HCT116 (cell line): Measurements from ENCODE around the gene SGPP2. TPM values are rescaled to one million over a fixed set of nuclear protein-coding genes. Genes with fewer than 3 reads are reported as not detected.

Experiments used
- ATAC-seq: fragments of 200-7000 bp; cut with Tn5 transposase; 2 replicates; pipeline ENCODE4 v1.9.1; 2020; ENCODE audit warnings: mild to moderate bottlenecking, moderate library complexity
- BruUV-seq: library from RNA; stranded (reverse); fragments of 400-500 nt; replicated peaks from 2 replicates; lab custom pipeline; 2021; lab: Mats Ljungman, UMichigan
- CTCF ChIA-PET: fragments of 300-600 bp; sonication (Branson Sonifier 250); formaldehyde crosslinking; loops from one replicate; lab custom pipeline; 2021; ENCODE audit warnings: antibody characterized with exemption; lab: Charles Lee
- POLR2A ChIA-PET: fragments of 300-600, 350-600 bp; sonication (Branson Sonifier 250); formaldehyde crosslinking; loops from one replicate; lab custom pipeline; 2021; ENCODE audit warnings: antibody characterized with exemption; lab: Charles Lee
- RAD21 ChIA-PET, 2 experiments: fragments of 300-600 bp; sonication (Branson Sonifier 250); formaldehyde crosslinking; loops; one replicate each; lab custom pipeline; 2023; ENCODE audit warnings: low total read pairs in 2 of 2; ENCODE audit not compliant: uncharacterized antibody in 2 of 2, unreplicated experiment in 2 of 2, low non-redundant PET in 1 of 2; lab: Charles Lee
- DNase-seq: peaks from one replicate; pipeline ENCODE4 v3.0.0-alpha.2; 2010; ENCODE audit warnings: low read depth, low spot score
- H2AFZ ChIP-seq: fragments of 200-600 bp; shearing (Covaris generic), sonication (generic); 2 replicates; pipeline ENCODE4 v1.6.1; 2017; ENCODE audit warnings: low read depth, mixed run types, mixed read lengths, antibody characterized with exemption, low read length; ENCODE audit not compliant: poor library complexity, severe bottlenecking
- H3K27ac ChIP-seq: 2 replicates; pipeline ENCODE4 v1.5.1; 2012; ENCODE audit warnings: low read depth, low read length
- H3K27me3 ChIP-seq: fragments of 200-600 bp; sonication (generic); 2 replicates; pipeline ENCODE4 v1.6.1; 2016; ENCODE audit warnings: mixed run types, low read length, mixed read lengths; ENCODE audit not compliant: insufficient read depth
- H3K36me3 ChIP-seq, 2 experiments: fragments of 200-500 bp in 1 of 2; fragments of 200-600 bp in 1 of 2; sonication (Bioruptor generic) in 1 of 2; sonication (generic) in 1 of 2; 2 replicates each; pipeline versions ENCODE4 v1.5.1 to v1.6.1; 2014 to 2016; ENCODE audit warnings: low read length in 2 of 2, inconsistent platforms in 1 of 2, mixed read lengths in 1 of 2, mixed run types in 1 of 2; ENCODE audit not compliant: insufficient read depth in 2 of 2, control insufficient read depth in 1 of 2
- H3K4me1 ChIP-seq, 2 experiments: fragments of 200-600 bp in 1 of 2; sonication (generic) in 1 of 2; 2 replicates each; pipeline versions ENCODE4 v1.5.1 to v1.6.1; 2012 to 2017; ENCODE audit warnings: low read length in 2 of 2, inconsistent platforms in 1 of 2, mild to moderate bottlenecking in 1 of 2, mixed read lengths in 1 of 2, mixed run types in 1 of 2, moderate library complexity in 1 of 2; ENCODE audit not compliant: insufficient read depth in 2 of 2, control insufficient read depth in 1 of 2
- H3K4me2 ChIP-seq: fragments of 200-600 bp; sonication (generic); 2 replicates; pipeline ENCODE4 v1.6.1; 2017; ENCODE audit warnings: mixed run types, low read length, mixed read lengths
- H3K4me3 ChIP-seq, 2 experiments: fragments of 200-600 bp in 1 of 2; sonication (generic) in 1 of 2; replicated peaks in 1 of 2; 2 replicates each; pipeline ENCODE4 v1.5.1; 2011 to 2016; ENCODE audit warnings: low read length in 2 of 2, control low read depth in 1 of 2, low read depth in 1 of 2, mild to moderate bottlenecking in 1 of 2, mixed read lengths in 1 of 2, mixed run types in 1 of 2
- H3K79me2 ChIP-seq: fragments of 200-600 bp; sonication (generic); 2 replicates; pipeline ENCODE4 v1.6.1; 2017; ENCODE audit warnings: mild to moderate bottlenecking, mixed run types, low read length, moderate library complexity, mixed read lengths; ENCODE audit not compliant: insufficient read depth
- H3K9ac ChIP-seq: fragments of 200-600 bp; sonication (generic); 2 replicates; pipeline ENCODE4 v1.6.1; 2016; ENCODE audit warnings: low read length, mixed read lengths
- H3K9me2 ChIP-seq: fragments of 200-600 bp; sonication (generic), shearing (Covaris generic); 2 replicates; pipeline ENCODE4 v1.6.1; 2017; ENCODE audit warnings: mixed run types, mild to moderate bottlenecking, moderate library complexity; ENCODE audit not compliant: insufficient read depth
- H3K9me3 ChIP-seq, 2 experiments: fragments of 200-500 bp in 1 of 2; fragments of 200-600 bp in 1 of 2; sonication (Bioruptor generic) in 1 of 2; sonication (generic) in 1 of 2; 2 replicates each; pipeline ENCODE4 v1.6.1; 2014 to 2017; ENCODE audit warnings: low read length in 2 of 2, mixed read lengths in 2 of 2, inconsistent platforms in 1 of 2, low read depth in 1 of 2, mild to moderate bottlenecking in 1 of 2, mixed run types in 1 of 2, moderate library complexity in 1 of 2; ENCODE audit not compliant: control insufficient read depth in 1 of 2, insufficient read depth in 1 of 2
- H4K20me1 ChIP-seq: fragments of 200-600 bp; sonication (generic), shearing (Covaris generic); 2 replicates; pipeline ENCODE4 v1.6.1; 2017; ENCODE audit warnings: mixed run types, mild to moderate bottlenecking, moderate library complexity; ENCODE audit not compliant: insufficient read depth
- ELF1 ChIP-seq: IDR thresholded peaks from 2 replicates; pipeline ENCODE4 v1.6.1; 2012; ENCODE audit warnings: low read depth, borderline replicate concordance
- EZH2 ChIP-seq: fragments of 200-600 bp; sonication (generic); IDR thresholded peaks from 2 replicates; pipeline ENCODE4 v1.6.1; 2017; ENCODE audit warnings: antibody characterized with exemption, mixed run types
- POLR2AphosphoS5 ChIP-seq: IDR thresholded peaks from 2 replicates; pipeline ENCODE4 v1.6.1; 2011; ENCODE audit warnings: mild to moderate bottlenecking, low read depth, low read length, moderate library complexity
- SP1 ChIP-seq: IDR thresholded peaks from 2 replicates; pipeline ENCODE4 v1.6.1; 2012; ENCODE audit warnings: low read depth
- SRF ChIP-seq: IDR thresholded peaks from 2 replicates; pipeline ENCODE4 v1.6.1; 2012; ENCODE audit warnings: low read depth
- TCF7L2 ChIP-seq: IDR thresholded peaks from 2 replicates; pipeline ENCODE4 v1.7.0; 2011; ENCODE audit warnings: borderline replicate concordance, inconsistent platforms; ENCODE audit not compliant: insufficient read depth, insufficient read length; ENCODE audit errors: extremely low read depth
- YY1 ChIP-seq: IDR thresholded peaks from 2 replicates; pipeline ENCODE4 v1.6.1; 2011; ENCODE audit warnings: low read length, low read depth, moderate library complexity, mild to moderate bottlenecking; ENCODE audit not compliant: insufficient replicate concordance; ENCODE audit errors: extremely low read depth
- ZNF274 ChIP-seq: fragments of 200-500 bp; sonication (Bioruptor generic); IDR thresholded peaks from 2 replicates; pipeline ENCODE4 v1.6.1; 2014; ENCODE audit warnings: mild to moderate bottlenecking, low read depth, low read length, inconsistent platforms
- intact Hi-C: fragments of 100-400 bp; cut with micrococcal nuclease; formaldehyde crosslinking; loops from 2 replicates; pipeline ENCODE4 v1.10.0; 2022
- total RNA-seq: library from RNA; stranded (reverse); gene quantifications from one replicate; pipeline ENCODE4 v1.2.1, GENCODE V29; 2021; ENCODE audit not compliant: unreplicated experiment
- TF ChIP-seq, protein P1 (sequence below): IDR thresholded peaks from 2 replicates; pipeline ENCODE4 v1.6.1; 2012
- TF ChIP-seq, protein P2 (sequence below): IDR thresholded peaks from 2 replicates; pipeline ENCODE4 v1.6.1; 2012
- TF ChIP-seq, protein P3 (sequence below): IDR thresholded peaks from 2 replicates; pipeline ENCODE4 v1.6.1; 2011; ENCODE audit warnings: mild to moderate bottlenecking, low read length, moderate library complexity; ENCODE audit not compliant: insufficient replicate concordance; ENCODE audit errors: extremely low read depth
- TF ChIP-seq, protein P4 (sequence below), 3 experiments: fragments of 200-600 bp in 1 of 3; sonication (generic) in 1 of 3; IDR thresholded peaks in 2 of 3; conservative IDR thresholded peaks in 1 of 3; 2 replicates each; pipeline ENCODE4 v1.5.1; 2012 to 2017; ENCODE audit warnings: low read depth in 2 of 3, low read length in 2 of 3, antibody characterized with exemption in 1 of 3, borderline replicate concordance in 1 of 3, control low read depth in 1 of 3, mild to moderate bottlenecking in 1 of 3, mixed read lengths in 1 of 3, mixed run types in 1 of 3, moderate library complexity in 1 of 3; ENCODE audit not compliant: insufficient read depth in 1 of 3

The SGPP2 gene
- total RNA-seq, 1 experiment from 2014 or later, result 1.6 TPM

DNA sequence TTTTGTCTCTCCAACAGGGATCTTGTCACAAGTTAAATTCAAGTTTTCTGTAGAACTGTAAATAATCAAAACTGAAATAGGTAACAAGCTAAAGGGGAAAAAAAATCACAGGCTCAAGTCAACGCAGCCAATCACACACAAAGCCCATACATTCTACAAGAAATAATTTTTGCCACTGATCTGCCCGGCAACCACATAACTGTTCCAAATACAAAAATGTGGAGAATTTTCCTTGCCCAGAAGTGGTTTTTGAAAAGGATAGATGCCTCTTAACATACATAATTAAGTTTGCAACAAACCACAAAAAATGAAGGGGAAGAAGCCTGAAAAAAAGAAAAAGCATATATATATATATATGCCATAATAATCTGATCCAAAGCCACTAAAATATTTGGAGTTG, 171.2 kb downstream of the SGPP2 start:
- no peaks in the 10 kb centered on the region for H3K4me1 ChIP-seq
- H3K27me3 ChIP-seq, result no peaks in the 10 kb centered on the region
- no peak for TF ChIP-seq TCF7L2
- TF ChIP-seq, protein P1, sequence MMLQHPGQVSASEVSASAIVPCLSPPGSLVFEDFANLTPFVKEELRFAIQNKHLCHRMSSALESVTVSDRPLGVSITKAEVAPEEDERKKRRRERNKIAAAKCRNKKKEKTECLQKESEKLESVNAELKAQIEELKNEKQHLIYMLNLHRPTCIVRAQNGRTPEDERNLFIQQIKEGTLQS, result no peak
- no peak for TF ChIP-seq SRF
- TF ChIP-seq POLR2AphosphoS5, result no peak
- DNase-seq (no peak), ATAC-seq (no peak)
- ChIA-PET CTCF (no interaction called here), RAD21 (interaction anchor here in 1 of 2 experiments (0.6 kb wide), 1 partner anchor 277 kb away, joined by 3 read pairs; no protein-coding TSS in a partner anchor), POLR2A (no interaction called here)
- no peak overlapping the region for H3K4me3 ChIP-seq
- H3K9ac ChIP-seq, result no peak overlapping the region
- BruUV-seq, result no TSS peak
- no peak overlapping the region for H3K27ac ChIP-seq
- intact Hi-C loops, result no loop called here
- H3K9me3 ChIP-seq, result no peaks in the 10 kb centered on the region
- no peak overlapping the region for H3K4me2 ChIP-seq
- H2AFZ ChIP-seq, result no peak overlapping the region
- H4K20me1 ChIP-seq, result no peaks in the 10 kb centered on the region; the same call in 1 of the 2 replicates
- H3K36me3 ChIP-seq, result peaks cover 14 to 49% of the 10 kb centered on the region in 2 experiments
- H3K9me2 ChIP-seq, result no peaks in the 10 kb centered on the region
- H3K79me2 ChIP-seq, result peaks cover 41% of the 10 kb centered on the region

DNA sequence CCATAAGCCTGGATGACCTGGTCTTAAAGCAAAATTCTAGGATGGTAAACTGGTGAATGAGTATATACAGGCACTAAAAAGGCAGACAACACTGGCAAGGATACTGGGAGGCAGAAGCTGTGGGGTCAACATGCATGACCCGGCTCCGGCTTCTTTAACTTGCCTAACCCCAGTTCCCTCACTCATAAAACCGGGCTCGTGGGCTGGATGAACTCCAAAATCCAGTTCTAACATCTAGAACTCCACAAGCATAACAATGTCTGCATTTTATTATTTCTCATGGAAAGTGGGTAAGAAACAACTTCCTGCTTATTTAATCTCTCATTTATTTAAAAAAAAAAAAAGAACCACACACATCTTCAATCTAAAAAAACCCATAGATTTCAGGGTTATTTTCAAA, 174.3 kb downstream of the SGPP2 start:
- DNase-seq (no peak), ATAC-seq (no peak)
- H3K4me1 ChIP-seq, result no peaks in the 10 kb centered on the region
- BruUV-seq, result no TSS peak
- no peaks in the 10 kb centered on the region for H3K9me3 ChIP-seq
- TF ChIP-seq POLR2AphosphoS5, result no peak
- TF ChIP-seq, protein P2, sequence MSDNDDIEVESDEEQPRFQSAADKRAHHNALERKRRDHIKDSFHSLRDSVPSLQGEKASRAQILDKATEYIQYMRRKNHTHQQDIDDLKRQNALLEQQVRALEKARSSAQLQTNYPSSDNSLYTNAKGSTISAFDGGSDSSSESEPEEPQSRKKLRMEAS, result no peak
- TF ChIP-seq ELF1, result no peak
- no peak for TF ChIP-seq ZNF274
- TF ChIP-seq, protein P3, sequence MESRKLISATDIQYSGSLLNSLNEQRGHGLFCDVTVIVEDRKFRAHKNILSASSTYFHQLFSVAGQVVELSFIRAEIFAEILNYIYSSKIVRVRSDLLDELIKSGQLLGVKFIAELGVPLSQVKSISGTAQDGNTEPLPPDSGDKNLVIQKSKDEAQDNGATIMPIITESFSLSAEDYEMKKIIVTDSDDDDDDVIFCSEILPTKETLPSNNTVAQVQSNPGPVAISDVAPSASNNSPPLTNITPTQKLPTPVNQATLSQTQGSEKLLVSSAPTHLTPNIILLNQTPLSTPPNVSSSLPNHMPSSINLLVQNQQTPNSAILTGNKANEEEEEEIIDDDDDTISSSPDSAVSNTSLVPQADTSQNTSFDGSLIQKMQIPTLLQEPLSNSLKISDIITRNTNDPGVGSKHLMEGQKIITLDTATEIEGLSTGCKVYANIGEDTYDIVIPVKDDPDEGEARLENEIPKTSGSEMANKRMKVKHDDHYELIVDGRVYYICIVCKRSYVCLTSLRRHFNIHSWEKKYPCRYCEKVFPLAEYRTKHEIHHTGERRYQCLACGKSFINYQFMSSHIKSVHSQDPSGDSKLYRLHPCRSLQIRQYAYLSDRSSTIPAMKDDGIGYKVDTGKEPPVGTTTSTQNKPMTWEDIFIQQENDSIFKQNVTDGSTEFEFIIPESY, result no peak
- no peak for TF ChIP-seq EZH2
- TF ChIP-seq SRF, result no peak
- TF ChIP-seq, protein P4, sequence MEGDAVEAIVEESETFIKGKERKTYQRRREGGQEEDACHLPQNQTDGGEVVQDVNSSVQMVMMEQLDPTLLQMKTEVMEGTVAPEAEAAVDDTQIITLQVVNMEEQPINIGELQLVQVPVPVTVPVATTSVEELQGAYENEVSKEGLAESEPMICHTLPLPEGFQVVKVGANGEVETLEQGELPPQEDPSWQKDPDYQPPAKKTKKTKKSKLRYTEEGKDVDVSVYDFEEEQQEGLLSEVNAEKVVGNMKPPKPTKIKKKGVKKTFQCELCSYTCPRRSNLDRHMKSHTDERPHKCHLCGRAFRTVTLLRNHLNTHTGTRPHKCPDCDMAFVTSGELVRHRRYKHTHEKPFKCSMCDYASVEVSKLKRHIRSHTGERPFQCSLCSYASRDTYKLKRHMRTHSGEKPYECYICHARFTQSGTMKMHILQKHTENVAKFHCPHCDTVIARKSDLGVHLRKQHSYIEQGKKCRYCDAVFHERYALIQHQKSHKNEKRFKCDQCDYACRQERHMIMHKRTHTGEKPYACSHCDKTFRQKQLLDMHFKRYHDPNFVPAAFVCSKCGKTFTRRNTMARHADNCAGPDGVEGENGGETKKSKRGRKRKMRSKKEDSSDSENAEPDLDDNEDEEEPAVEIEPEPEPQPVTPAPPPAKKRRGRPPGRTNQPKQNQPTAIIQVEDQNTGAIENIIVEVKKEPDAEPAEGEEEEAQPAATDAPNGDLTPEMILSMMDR (IDR thresholded peaks at IDR 0.05 in 2 of 3, conservative IDR thresholded peaks at IDR 0.05 in 1 of 3; ENCODE audit: borderline replicate concordance in 1 of 3, insufficient read depth in 1 of 3, low read depth in 2 of 3, low read length in 2 of 3), result no peak
- no peak for TF ChIP-seq YY1
- TF ChIP-seq SP1, result no peak
- H3K9me2 ChIP-seq, result no peaks in the 10 kb centered on the region
- intact Hi-C loops, result no loop called here
- H3K9ac ChIP-seq, result no peak overlapping the region
- no peak overlapping the region for H3K4me3 ChIP-seq
- ChIA-PET RAD21 (no interaction called here), CTCF (no interaction called here), POLR2A (no interaction called here)
- peaks cover 30% of the 10 kb centered on the region for H3K79me2 ChIP-seq
- no peak overlapping the region for H3K27ac ChIP-seq
- H3K4me2 ChIP-seq, result no peak overlapping the region
- no peaks in the 10 kb centered on the region for H3K27me3 ChIP-seq
- no peak overlapping the region for H2AFZ ChIP-seq
- H4K20me1 ChIP-seq, result no peaks in the 10 kb centered on the region
- H3K36me3 ChIP-seq, result peaks cover 17 to 29% of the 10 kb centered on the region in 2 experiments
